Measurements from ENCODE around the gene BCAS3.

BCAS3 gene

GRCh38 chr17:61152898-61153297 lies 475.2 kb downstream of the BCAS3 start:
- H3K4me3 ChIP-seq (ENCODE audit: low read length): no peak overlapping the region
- peaks cover 9% of the 10 kb centered on the region for H3K4me1 ChIP-seq (ENCODE audit: insufficient read depth, low read length)
- H3K9me3 ChIP-seq (ENCODE audit: low read length): no peaks in the 10 kb centered on the region
- no peaks in the 10 kb centered on the region for H3K36me3 ChIP-seq (ENCODE audit: insufficient read depth, low read length)
- H2AFZ ChIP-seq (ENCODE audit: low read depth, low read length): no peak overlapping the region
- H3K27me3 ChIP-seq (ENCODE audit: insufficient read depth, low read length): no peaks in the 10 kb centered on the region

GRCh38 chr17:61155590-61156237 lies 478.1 kb downstream of the BCAS3 start:
- Histone ChIP-seq H3K36me3 (ENCODE audit: insufficient read depth, low read length) (no peaks in the 10 kb centered on the region), H3K4me3 (ENCODE audit: low read length) (no peak overlapping the region), H3K4me1 (ENCODE audit: insufficient read depth, low read length) (peaks cover 9% of the 10 kb centered on the region), H2AFZ (ENCODE audit: low read depth, low read length) (no peak overlapping the region), H3K27me3 (ENCODE audit: insufficient read depth, low read length) (no peaks in the 10 kb centered on the region), H3K9me3 (ENCODE audit: low read length) (no peaks in the 10 kb centered on the region)

GRCh38 chr17:61157246-61157886 lies 479.7 kb downstream of the BCAS3 start:
- Histone ChIP-seq H2AFZ (ENCODE audit: low read depth, low read length) (peak overlapping the region; percentile 44), H3K4me1 (ENCODE audit: insufficient read depth, low read length) (peaks cover 9% of the 10 kb centered on the region), H3K4me3 (ENCODE audit: low read length) (peak overlapping the region; percentile 12), H3K36me3 (ENCODE audit: insufficient read depth, low read length) (no peaks in the 10 kb centered on the region), H3K9me3 (ENCODE audit: low read length) (no peaks in the 10 kb centered on the region), H3K27me3 (ENCODE audit: insufficient read depth, low read length) (no peaks in the 10 kb centered on the region)

- Histone ChIP-seq H3K36me3 (ENCODE audit: insufficient read depth, low read length) (no peaks in the 10 kb centered on the region), H2AFZ (ENCODE audit: low read depth, low read length) (no peak overlapping the region), H3K4me3 (ENCODE audit: low read length) (no peak overlapping the region), H3K9me3 (ENCODE audit: low read length) (no peaks in the 10 kb centered on the region), H3K4me1 (ENCODE audit: insufficient read depth, low read length) (peaks cover 9% of the 10 kb centered on the region), H3K27me3 (ENCODE audit: insufficient read depth, low read length) (no peaks in the 10 kb centered on the region)
Measured at GRCh38 chr17:61158376-61158775, 480.7 kb downstream of the BCAS3 start.

GRCh38 chr17:61159221-61159814 lies 481.7 kb downstream of the BCAS3 start:
- Histone ChIP-seq H3K4me1 (ENCODE audit: insufficient read depth, low read length) (peaks cover 9% of the 10 kb centered on the region), H3K36me3 (ENCODE audit: insufficient read depth, low read length) (no peaks in the 10 kb centered on the region), H3K4me3 (ENCODE audit: low read length) (no peak overlapping the region), H3K27me3 (ENCODE audit: insufficient read depth, low read length) (no peaks in the 10 kb centered on the region), H3K9me3 (ENCODE audit: low read length) (no peaks in the 10 kb centered on the region), H2AFZ (ENCODE audit: low read depth, low read length) (no peak overlapping the region)

GRCh38 chr17:61160204-61160603 lies 482.6 kb downstream of the BCAS3 start:
- no peaks in the 10 kb centered on the region for H3K9me3 ChIP-seq (ENCODE audit: low read length)
- H2AFZ ChIP-seq (ENCODE audit: low read depth, low read length): no peak overlapping the region
- no peak overlapping the region for H3K4me3 ChIP-seq (ENCODE audit: low read length)
- H3K36me3 ChIP-seq (ENCODE audit: insufficient read depth, low read length): no peaks in the 10 kb centered on the region
- H3K27me3 ChIP-seq (ENCODE audit: insufficient read depth, low read length): no peaks in the 10 kb centered on the region
- H3K4me1 ChIP-seq (ENCODE audit: insufficient read depth, low read length): peaks cover 9% of the 10 kb centered on the region

- Histone ChIP-seq H2AFZ (ENCODE audit: low read depth, low read length) (no peak overlapping the region), H3K9me3 (ENCODE audit: low read length) (no peaks in the 10 kb centered on the region), H3K36me3 (ENCODE audit: insufficient read depth, low read length) (no peaks in the 10 kb centered on the region), H3K4me1 (ENCODE audit: insufficient read depth, low read length) (peaks cover 9% of the 10 kb centered on the region), H3K4me3 (ENCODE audit: low read length) (no peak overlapping the region), H3K27me3 (ENCODE audit: insufficient read depth, low read length) (no peaks in the 10 kb centered on the region)
Measured at GRCh38 chr17:61160789-61161445, 483.3 kb downstream of the BCAS3 start.

GRCh38 chr17:61161615-61162134 lies 484.0 kb downstream of the BCAS3 start:
- H3K4me3 ChIP-seq (ENCODE audit: low read length): no peak overlapping the region
- no peaks in the 10 kb centered on the region for H3K9me3 ChIP-seq (ENCODE audit: low read length)
- H2AFZ ChIP-seq (ENCODE audit: low read depth, low read length): no peak overlapping the region
- no peaks in the 10 kb centered on the region for H3K27me3 ChIP-seq (ENCODE audit: insufficient read depth, low read length)
- H3K36me3 ChIP-seq (ENCODE audit: insufficient read depth, low read length): no peaks in the 10 kb centered on the region
- H3K4me1 ChIP-seq (ENCODE audit: insufficient read depth, low read length): peaks cover 9% of the 10 kb centered on the region

GRCh38 chr17:61164517-61164916 lies 486.9 kb downstream of the BCAS3 start:
- H3K9me3 ChIP-seq (ENCODE audit: low read length): no peaks in the 10 kb centered on the region
- H3K36me3 ChIP-seq (ENCODE audit: insufficient read depth, low read length): no peaks in the 10 kb centered on the region
- no peak overlapping the region for H3K4me3 ChIP-seq (ENCODE audit: low read length)
- no peak overlapping the region for H2AFZ ChIP-seq (ENCODE audit: low read depth, low read length)
- no peaks in the 10 kb centered on the region for H3K4me1 ChIP-seq (ENCODE audit: insufficient read depth, low read length)
- H3K27me3 ChIP-seq (ENCODE audit: insufficient read depth, low read length): no peaks in the 10 kb centered on the region

GRCh38 chr17:61167075-61167474 lies 489.4 kb downstream of the BCAS3 start:
- no peaks in the 10 kb centered on the region for H3K36me3 ChIP-seq (ENCODE audit: insufficient read depth, low read length)
- no peak overlapping the region for H2AFZ ChIP-seq (ENCODE audit: low read depth, low read length)

GRCh38 chr17:61168506-61168905 lies 490.9 kb downstream of the BCAS3 start:
- Histone ChIP-seq H2AFZ (ENCODE audit: low read depth, low read length) (no peak overlapping the region), H3K9me3 (ENCODE audit: low read length) (no peaks in the 10 kb centered on the region), H3K4me3 (ENCODE audit: low read length) (no peak overlapping the region), H3K36me3 (ENCODE audit: insufficient read depth, low read length) (no peaks in the 10 kb centered on the region), H3K4me1 (ENCODE audit: insufficient read depth, low read length) (no peaks in the 10 kb centered on the region), H3K27me3 (ENCODE audit: insufficient read depth, low read length) (no peaks in the 10 kb centered on the region)

More at GRCh38 chr17:61167075-61167474, 489.4 kb downstream of the BCAS3 start:
- Histone ChIP-seq H3K9me3 (ENCODE audit: low read length) (no peaks in the 10 kb centered on the region), H3K4me1 (ENCODE audit: insufficient read depth, low read length) (no peaks in the 10 kb centered on the region), H3K27me3 (ENCODE audit: insufficient read depth, low read length) (no peaks in the 10 kb centered on the region), H3K4me3 (ENCODE audit: low read length) (no peak overlapping the region)

- no peaks in the 10 kb centered on the region for H3K9me3 ChIP-seq (ENCODE audit: low read length)
- no peak overlapping the region for H3K4me3 ChIP-seq (ENCODE audit: low read length)
- no peaks in the 10 kb centered on the region for H3K27me3 ChIP-seq (ENCODE audit: insufficient read depth, low read length)
- peaks cover 11% of the 10 kb centered on the region for H3K4me1 ChIP-seq (ENCODE audit: insufficient read depth, low read length)
- no peaks in the 10 kb centered on the region for H3K36me3 ChIP-seq (ENCODE audit: insufficient read depth, low read length)
- no peak overlapping the region for H2AFZ ChIP-seq (ENCODE audit: low read depth, low read length)
Measured at GRCh38 chr17:61174310-61174709, 496.7 kb downstream of the BCAS3 start.

Measured in neuron (in vitro differentiated cells).